ENCODE results near the gene ATP11B. TPM values are rescaled to one million over a fixed set of nuclear protein-coding genes. Genes with fewer than 3 reads are reported as not detected.

ATP11B gene
- 10 to 100 TPM; 43.5 to 57.1 (median 50.0) TPM for total RNA-seq

DNA sequence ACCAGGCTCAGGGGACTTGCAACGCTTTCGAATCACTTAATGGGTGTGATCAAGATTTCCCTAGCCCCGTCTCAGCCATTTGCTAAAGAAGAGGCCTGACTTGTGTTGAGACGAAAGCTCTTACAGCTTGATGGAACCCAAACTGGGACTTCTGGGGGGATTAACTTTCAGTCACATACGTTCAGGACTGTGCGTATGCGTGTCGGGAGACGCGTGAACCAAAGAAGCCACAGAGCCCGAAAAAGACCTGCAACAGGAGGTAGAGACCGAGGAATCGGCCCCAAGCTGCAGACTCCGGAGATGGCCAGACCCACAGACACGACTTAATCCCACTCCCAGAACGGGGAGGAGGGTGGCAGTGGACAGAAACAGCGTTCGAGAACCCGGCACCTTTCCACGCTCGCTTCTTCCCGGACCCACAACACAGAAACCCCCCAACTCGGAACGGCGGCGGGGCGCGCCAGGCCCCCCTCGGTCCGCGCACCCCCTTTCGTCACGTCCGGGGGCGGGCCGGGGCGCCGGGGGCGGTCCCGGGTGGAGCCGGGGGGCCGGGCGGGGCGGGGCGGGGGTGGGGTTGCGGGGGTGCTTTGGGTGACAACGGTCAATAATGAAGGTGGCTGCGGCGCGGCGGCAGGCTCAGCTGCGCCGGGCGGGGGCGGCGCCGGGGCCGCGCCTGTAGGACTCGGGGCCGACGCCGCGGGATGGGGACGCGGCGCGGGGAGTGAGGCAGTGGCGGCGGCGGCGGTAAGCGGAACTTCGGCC lies at the start of gene ATP11B:
Gene ATP11B, plus strand, starts transcription at position 604 of the 762 bp plus-strand sequence. CDS start 256 bp downstream, outside the sequence.
- DNase-seq (peak; percentile 75), ATAC-seq (peak; percentile 66 to 78)
- Mint-ChIP-seq H3K36me3 (ENCODE audit: insufficient read depth) (no peaks in the 10 kb centered on the region), H3K4me1 (ENCODE audit: low read depth) (peaks cover 31% of the 10 kb centered on the region), H3K9me3 (no peaks in the 10 kb centered on the region), H3K27me3 (ENCODE audit: low read depth) (no peaks in the 10 kb centered on the region), H3K4me3 (peak within 1 kb of the TSS; percentile 96)

DNA sequence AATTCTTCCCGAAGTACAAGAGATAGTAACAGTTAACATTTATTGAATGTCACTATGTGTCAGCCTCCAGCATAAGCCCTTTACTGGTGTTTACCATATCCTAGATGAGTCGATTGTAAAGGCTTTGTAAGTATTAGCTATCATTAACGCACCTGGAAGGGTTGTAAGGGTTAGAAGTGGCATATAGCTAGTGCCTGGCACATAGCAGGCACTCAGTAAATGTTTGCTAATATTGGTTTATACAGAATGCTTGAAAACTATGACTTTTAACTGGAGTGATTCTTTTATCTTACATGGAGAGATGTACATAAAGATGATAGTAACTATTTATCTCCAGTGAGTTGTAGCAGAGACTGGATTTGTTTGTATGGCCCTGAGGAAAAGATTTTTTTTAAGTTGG lies 46.3 kb upstream of the ATP11B start:
- DNase-seq (no peak), ATAC-seq (no peak)
- Mint-ChIP-seq H3K36me3 (ENCODE audit: insufficient read depth) (no peaks in the 10 kb centered on the region), H3K9me3 (no peaks in the 10 kb centered on the region), H3K27me3 (ENCODE audit: low read depth) (no peaks in the 10 kb centered on the region), H3K4me1 (ENCODE audit: low read depth) (no peaks in the 10 kb centered on the region), H3K4me3 (no peak overlapping the region)

DNA sequence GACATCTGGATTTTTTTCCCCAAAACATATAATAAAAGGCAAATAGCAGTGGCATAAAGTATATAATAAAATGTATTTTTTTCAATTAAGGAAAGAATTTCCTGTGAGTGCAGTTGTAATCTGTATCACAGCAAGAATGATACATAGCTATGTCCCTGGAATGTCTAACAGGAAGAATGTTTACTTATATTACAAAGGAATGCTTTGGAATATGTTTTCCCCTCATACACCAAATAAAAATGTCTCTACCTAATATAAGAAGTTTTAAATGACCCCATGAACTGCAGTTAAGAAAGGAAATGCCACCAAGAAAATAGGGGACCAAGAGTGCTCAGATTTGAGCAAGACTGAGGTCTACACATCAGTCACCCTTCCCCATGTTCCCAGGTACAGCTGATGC lies 38.0 kb upstream of the ATP11B start:
- ATAC-seq (no peak), DNase-seq (no peak)
- Mint-ChIP-seq H3K9me3 (peaks cover 4% of the 10 kb centered on the region), H3K4me1 (ENCODE audit: low read depth) (no peaks in the 10 kb centered on the region), H3K36me3 (ENCODE audit: insufficient read depth) (no peaks in the 10 kb centered on the region), H3K27me3 (ENCODE audit: low read depth) (peaks cover 8% of the 10 kb centered on the region), H3K4me3 (no peak overlapping the region)

DNA sequence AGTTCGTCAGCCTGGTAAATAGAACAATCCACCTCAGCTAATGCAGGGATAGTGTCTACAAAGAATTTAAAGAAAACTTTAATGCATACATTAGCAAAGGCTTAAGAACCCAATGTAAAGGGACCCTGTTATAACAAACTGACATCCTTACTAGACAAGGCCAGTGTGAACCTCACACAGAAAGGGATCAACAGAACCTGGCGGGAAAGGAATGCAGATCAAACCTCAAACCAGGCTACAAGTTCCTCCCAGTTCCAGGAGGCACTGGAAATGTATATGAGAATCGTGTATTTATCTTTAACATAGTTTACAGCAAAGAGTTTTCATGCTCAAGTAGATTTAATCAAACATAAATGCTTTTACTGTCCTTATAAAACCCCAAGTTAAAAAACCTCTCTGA lies 37.6 kb upstream of the ATP11B start:
- DNase-seq = no peak
- Mint-ChIP-seq H3K4me3 (no peak overlapping the region), H3K27me3 (ENCODE audit: low read depth) (peaks cover 8% of the 10 kb centered on the region), H3K4me1 (ENCODE audit: low read depth) (no peaks in the 10 kb centered on the region), H3K9me3 (peaks cover 4% of the 10 kb centered on the region), H3K36me3 (ENCODE audit: insufficient read depth) (no peaks in the 10 kb centered on the region)
- no peak for ATAC-seq

DNA sequence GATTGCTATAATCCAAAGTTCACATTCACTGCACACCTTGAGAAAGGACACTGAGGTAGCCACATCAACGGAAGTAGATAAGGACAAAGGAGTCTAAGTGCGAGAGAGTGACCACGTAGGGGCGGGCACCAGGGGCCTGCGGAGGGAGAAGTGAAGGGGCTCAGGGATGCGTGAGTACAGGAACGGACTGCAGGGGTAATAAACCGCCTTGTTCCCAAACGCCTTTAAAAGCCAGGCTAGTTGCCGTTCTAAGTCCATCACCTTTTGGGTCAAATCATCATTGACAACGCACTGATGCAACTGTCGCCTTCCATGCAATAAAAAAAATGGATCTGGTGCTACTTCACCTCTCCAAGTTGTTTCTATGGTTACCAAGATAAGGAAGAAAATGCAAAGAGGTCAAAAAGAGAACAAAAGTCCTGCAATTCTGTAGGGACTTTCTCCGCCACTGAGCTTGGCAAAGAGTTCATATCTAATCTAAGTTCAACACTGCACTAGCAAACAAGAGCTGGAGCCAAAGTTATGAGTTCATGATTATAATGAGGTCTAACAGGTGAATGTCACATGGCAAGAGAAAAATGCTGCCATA lies 32.6 kb upstream of the ATP11B start:
- Mint-ChIP-seq H3K27me3 (ENCODE audit: low read depth) (peaks cover 11% of the 10 kb centered on the region), H3K4me3 (no peak overlapping the region), H3K36me3 (ENCODE audit: insufficient read depth) (no peaks in the 10 kb centered on the region), H3K9me3 (no peaks in the 10 kb centered on the region), H3K4me1 (ENCODE audit: low read depth) (no peaks in the 10 kb centered on the region)
- no peak for ATAC-seq
- no peak for DNase-seq

DNA sequence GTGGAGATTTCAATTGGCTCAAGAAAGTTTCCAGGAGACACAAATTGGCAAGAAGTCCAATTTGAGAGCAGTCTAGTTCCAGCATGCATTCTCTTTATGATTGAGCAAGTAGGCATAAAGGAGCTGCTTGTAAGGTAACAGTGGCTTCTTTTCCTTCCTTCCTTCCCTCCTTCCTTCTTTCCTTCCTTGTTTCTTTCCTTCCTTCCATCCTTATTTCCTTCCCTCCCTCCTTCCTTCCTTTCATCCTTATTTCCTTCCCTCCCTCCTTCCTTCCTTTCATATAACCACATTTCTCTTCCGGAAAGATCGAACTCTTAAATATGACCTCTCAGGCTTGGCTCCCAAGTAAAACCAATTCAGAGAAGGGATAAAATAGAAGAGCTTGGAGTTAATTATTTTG lies 29.4 kb upstream of the ATP11B start:
- ATAC-seq (no peak), DNase-seq (no peak)
- Mint-ChIP-seq H3K4me3 (no peak overlapping the region), H3K4me1 (ENCODE audit: low read depth) (no peaks in the 10 kb centered on the region), H3K36me3 (ENCODE audit: insufficient read depth) (no peaks in the 10 kb centered on the region), H3K9me3 (no peaks in the 10 kb centered on the region), H3K27me3 (ENCODE audit: low read depth) (peaks cover 5% of the 10 kb centered on the region)

DNA sequence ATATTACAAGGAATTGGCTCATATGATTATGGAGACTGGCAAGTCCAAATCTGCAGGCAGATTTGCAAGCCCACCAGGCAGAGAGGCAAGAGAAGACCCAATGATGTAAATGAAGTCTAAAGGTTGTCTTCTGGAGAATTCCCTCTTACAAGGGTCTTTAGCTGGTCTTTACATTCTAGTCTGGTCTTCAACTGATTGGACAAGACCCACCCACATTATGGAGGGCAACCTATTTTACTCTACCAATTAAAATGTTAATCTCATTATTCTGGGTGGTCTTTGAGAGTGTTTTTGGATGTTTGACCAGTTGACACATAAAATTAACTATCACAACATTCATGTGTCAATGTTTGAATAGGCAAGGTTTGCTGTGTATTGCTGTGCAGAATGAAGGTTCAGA lies 28.0 kb upstream of the ATP11B start:
- Mint-ChIP-seq H3K9me3 (no peaks in the 10 kb centered on the region), H3K36me3 (ENCODE audit: insufficient read depth) (no peaks in the 10 kb centered on the region), H3K27me3 (ENCODE audit: low read depth) (peaks cover 5% of the 10 kb centered on the region), H3K4me1 (ENCODE audit: low read depth) (no peaks in the 10 kb centered on the region), H3K4me3 (no peak overlapping the region)
- ATAC-seq = no peak
- DNase-seq = no peak

DNA sequence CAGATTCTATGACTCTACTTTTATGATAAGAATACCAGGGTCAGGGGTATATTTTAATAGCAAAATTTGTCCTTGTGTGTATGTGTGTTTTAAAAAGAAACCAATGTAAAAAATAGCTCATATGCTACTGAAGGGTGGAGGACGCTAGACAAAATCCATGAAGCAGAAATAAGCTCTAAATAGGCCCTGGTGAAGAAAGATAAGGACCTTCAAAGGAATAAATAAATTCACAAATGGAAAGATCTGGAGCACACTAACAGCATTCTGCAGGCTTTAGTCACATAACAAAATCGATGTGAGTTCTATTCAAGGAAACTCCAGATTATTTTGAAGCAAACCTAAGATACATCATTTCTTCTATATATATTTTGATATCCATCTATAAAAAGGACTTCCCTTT lies 27.2 kb upstream of the ATP11B start:
- Mint-ChIP-seq H3K4me3 (no peak overlapping the region), H3K36me3 (ENCODE audit: insufficient read depth) (no peaks in the 10 kb centered on the region), H3K4me1 (ENCODE audit: low read depth) (no peaks in the 10 kb centered on the region), H3K9me3 (no peaks in the 10 kb centered on the region), H3K27me3 (ENCODE audit: low read depth) (peaks cover 5% of the 10 kb centered on the region)
- no peak for DNase-seq
- ATAC-seq = no peak

DNA sequence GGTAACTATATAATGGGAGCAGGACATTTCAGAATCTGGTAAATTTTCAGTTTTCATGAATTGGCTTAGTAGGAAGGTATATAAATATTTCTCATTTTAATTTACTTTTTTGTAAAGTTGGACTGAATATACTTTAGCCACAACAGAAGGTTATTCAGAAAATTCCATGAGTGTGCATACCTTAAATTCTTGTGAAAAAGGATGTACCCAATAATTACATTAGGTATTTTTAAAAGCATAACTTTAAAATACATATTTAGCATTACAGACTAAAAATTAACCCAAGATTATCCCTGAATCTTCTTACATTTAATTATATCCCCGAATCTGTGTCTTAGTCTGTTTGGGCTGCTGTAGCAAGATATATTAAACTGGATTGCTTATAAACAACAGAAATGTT lies 24.9 kb upstream of the ATP11B start:
- Mint-ChIP-seq H3K36me3 (ENCODE audit: insufficient read depth) (no peaks in the 10 kb centered on the region), H3K4me1 (ENCODE audit: low read depth) (no peaks in the 10 kb centered on the region), H3K9me3 (no peaks in the 10 kb centered on the region), H3K27me3 (ENCODE audit: low read depth) (no peaks in the 10 kb centered on the region), H3K4me3 (no peak overlapping the region)
- DNase-seq (no peak), ATAC-seq (no peak)

DNA sequence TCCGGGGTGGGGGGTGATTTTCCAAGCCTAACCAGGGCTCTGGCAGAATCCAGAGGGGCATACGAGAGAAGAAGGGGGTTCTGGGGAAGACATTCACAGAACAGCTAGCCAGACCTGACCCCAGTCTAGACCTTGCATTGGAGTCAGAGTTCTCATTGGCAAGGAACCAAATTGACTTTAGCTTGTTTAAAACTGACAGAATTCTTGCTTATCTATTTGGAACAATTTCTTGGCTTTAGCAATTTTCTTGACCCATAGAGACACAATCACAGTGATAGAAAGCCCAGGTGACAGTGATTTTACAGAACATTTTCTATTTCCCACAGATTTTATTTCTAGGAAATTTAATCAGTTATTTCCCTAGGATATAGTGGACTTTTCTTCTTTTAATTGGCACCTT lies 23.6 kb upstream of the ATP11B start:
- DNase-seq = no peak
- ATAC-seq = no peak
- no peaks in the 10 kb centered on the region for H3K27me3 Mint-ChIP-seq (ENCODE audit: low read depth)
- no peaks in the 10 kb centered on the region for H3K36me3 Mint-ChIP-seq (ENCODE audit: insufficient read depth)
- H3K4me3 Mint-ChIP-seq = no peak overlapping the region
- no peaks in the 10 kb centered on the region for H3K4me1 Mint-ChIP-seq (ENCODE audit: low read depth)
- peaks cover under 1% of the 10 kb centered on the region for H3K9me3 Mint-ChIP-seq

DNA sequence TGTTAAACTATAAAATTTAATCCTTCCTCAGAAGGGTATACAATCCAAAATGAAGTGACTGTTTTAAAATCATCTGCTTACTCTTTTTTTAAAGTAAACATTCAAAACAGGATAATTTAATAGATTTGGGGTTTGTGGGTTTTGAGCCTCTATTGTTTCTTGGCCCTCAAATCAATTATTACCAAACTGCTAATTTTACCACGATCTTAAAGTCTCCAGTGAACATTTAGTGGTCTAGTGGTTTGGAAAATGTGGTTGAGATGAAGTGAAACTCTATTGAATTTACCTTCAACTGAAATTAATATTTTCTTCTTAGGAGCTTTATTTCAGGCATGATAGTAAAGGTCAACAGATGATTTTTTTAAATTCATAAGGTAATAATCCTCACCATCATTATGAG lies 11.2 kb upstream of the ATP11B start:
- Mint-ChIP-seq H3K4me3 (no peak overlapping the region), H3K36me3 (ENCODE audit: insufficient read depth) (no peaks in the 10 kb centered on the region), H3K9me3 (no peaks in the 10 kb centered on the region), H3K4me1 (ENCODE audit: low read depth) (peaks cover 2% of the 10 kb centered on the region), H3K27me3 (ENCODE audit: low read depth) (peaks cover 15% of the 10 kb centered on the region)
- DNase-seq (no peak), ATAC-seq (no peak)

DNA sequence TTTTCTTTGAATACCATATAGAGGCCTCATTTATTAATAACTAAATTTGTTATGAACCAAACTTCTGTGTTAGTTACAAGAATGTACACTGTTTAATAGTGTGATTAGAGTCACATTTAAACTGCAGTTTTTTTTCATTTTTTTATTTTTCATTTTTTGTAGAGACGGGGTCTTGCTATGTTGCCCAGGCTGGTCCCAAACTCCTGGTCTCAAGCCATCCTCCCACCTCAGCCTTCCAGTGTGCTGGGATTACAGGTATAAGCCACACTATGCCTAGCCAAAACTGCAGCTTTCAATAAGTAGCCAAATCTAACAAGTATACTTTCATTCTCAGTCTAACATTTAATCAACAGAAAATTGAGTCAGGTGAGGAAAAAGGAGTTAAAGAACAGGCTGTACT lies 10.2 kb upstream of the ATP11B start:
- H3K36me3 Mint-ChIP-seq (ENCODE audit: insufficient read depth) = no peaks in the 10 kb centered on the region
- no peaks in the 10 kb centered on the region for H3K9me3 Mint-ChIP-seq
- H3K4me3 Mint-ChIP-seq = no peak overlapping the region
- DNase-seq = no peak
- peaks cover 15% of the 10 kb centered on the region for H3K27me3 Mint-ChIP-seq (ENCODE audit: low read depth)
- no peak for ATAC-seq
- peaks cover 2% of the 10 kb centered on the region for H3K4me1 Mint-ChIP-seq (ENCODE audit: low read depth)

DNA sequence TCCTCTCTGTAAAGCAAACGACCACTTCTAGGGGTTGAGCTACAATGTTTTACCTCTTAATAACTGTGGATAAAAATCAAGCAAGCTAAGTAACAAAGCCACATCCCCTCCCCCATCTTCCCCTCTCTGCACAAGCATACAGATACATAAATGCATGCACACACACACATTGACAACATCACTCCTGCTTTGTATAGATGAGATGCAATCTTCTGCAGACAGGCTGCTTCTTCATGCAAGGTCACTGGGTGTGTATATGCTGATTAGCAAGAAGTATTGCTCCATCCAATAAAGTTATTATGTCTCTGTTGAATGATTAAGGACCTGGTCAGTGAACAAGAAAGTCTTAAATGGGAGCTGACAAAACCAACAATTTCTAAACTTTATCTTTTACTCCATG lies 8.8 kb upstream of the ATP11B start:
- DNase-seq = no peak

DNA sequence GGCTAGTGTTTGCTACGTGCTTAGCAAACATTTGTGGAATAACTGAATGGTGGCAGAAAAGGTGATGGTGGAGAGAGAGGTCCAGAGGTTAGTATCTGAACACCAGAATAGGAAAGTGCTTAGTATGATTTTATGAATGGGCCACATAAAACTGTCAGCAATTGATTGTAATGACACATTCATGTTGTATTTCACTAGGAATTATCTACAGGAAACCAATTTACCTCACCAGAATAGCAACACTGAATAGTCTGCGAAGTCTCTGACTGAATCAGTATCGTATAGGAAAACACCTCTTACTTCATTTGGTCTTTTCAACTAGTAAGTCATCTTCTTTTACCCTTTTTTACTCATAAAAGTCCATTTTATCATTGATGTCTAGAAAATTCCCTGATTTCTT lies 8.2 kb upstream of the ATP11B start:
- Mint-ChIP-seq H3K36me3 (ENCODE audit: insufficient read depth) (no peaks in the 10 kb centered on the region), H3K4me1 (ENCODE audit: low read depth) (peaks cover 2% of the 10 kb centered on the region), H3K27me3 (ENCODE audit: low read depth) (peaks cover 15% of the 10 kb centered on the region), H3K9me3 (no peaks in the 10 kb centered on the region), H3K4me3 (no peak overlapping the region)
- DNase-seq (no peak), ATAC-seq (no peak)

More for the DNA sequence above, 8.8 kb upstream of the ATP11B start:
- Mint-ChIP-seq H3K4me1 (ENCODE audit: low read depth) (peaks cover 2% of the 10 kb centered on the region), H3K4me3 (no peak overlapping the region), H3K36me3 (ENCODE audit: insufficient read depth) (no peaks in the 10 kb centered on the region), H3K27me3 (ENCODE audit: low read depth) (peaks cover 15% of the 10 kb centered on the region), H3K9me3 (no peaks in the 10 kb centered on the region)
- no peak for ATAC-seq

DNA sequence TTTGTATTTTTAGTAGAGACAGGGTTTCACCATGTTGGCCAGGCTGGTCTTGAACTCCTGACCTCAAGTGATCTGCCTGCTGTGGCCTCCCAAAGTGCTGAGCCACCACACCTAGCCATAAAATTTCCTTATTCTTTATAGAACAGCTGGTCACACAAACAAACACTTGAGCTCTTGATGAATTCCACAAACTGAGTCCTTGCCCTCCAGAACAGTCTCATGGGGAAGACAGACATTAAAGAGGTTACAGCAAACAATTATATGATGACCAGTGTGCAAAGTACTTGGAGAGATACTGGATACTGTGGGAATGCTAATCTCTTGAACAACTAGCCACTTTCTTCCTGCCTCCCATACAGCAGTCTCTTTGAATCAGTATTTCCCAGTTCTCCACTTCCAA lies 7.5 kb upstream of the ATP11B start:
- Mint-ChIP-seq H3K36me3 (ENCODE audit: insufficient read depth) (no peaks in the 10 kb centered on the region), H3K9me3 (no peaks in the 10 kb centered on the region), H3K4me3 (no peak overlapping the region), H3K4me1 (ENCODE audit: low read depth) (peaks cover 2% of the 10 kb centered on the region), H3K27me3 (ENCODE audit: low read depth) (peaks cover 15% of the 10 kb centered on the region)
- ATAC-seq (no peak), DNase-seq (no peak)
